Lung microvascular endothelial cell (primary cell): ENCODE measurements around the gene FAM110D. TPM values are rescaled to one million over a fixed set of nuclear protein-coding genes. Genes with fewer than 3 reads are reported as not detected.
A peak's percentile ranks its signal among the peaks of the same experiment; 100 is the strongest.

Experiments
- DNase-seq, 2 donors: peaks; one replicate each; pipeline versions ENCODE4 v3.0.0 to v3.0.0-alpha.2; 2010; ENCODE audit warnings: low read depth in 2 of 2
- total RNA-seq: library from RNA; depleted of rRNA; stranded (reverse); fragments of >200 nt; gene quantifications from 2 replicates; pipeline ENCODE4 v1.2.1, GENCODE V29; 2014

Gene FAM110D
- total RNA-seq, 1 donor from 2014 or later, result 6.0 TPM

DNA sequence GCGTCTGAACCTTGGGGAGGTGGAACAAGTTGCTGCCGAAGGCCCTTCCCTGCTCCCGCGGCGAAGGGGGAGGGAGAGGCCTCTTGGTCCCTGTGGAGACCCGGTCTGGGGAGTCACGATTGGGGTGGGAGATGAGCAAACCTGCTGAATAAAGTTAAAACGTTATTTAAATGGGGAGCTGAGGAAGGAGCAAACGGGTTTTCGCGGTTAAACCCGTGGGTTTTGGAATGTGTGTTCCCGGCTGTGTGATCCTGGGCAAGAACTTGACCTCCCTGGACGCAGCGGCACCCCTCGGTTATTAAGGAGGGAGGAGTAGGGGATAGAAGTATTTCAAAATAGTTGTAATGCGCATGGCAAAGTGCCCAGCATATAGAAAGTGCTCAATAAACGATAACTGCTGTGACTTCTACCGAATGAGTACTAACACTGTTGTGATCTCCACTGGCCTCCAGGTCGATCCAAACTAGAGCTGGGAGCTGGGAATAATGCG is 3.4 kb downstream of the FAM110D start:
- no peak for DNase-seq

- DNase-seq, result no peak
Measured at GRCh38 chr1:26163684-26164035, 4.8 kb downstream of the FAM110D start.

GRCh38 chr1:26164036-26164860 is 5.4 kb downstream of the FAM110D start:
- DNase-seq, result peak; percentile 39 to 56

DNA sequence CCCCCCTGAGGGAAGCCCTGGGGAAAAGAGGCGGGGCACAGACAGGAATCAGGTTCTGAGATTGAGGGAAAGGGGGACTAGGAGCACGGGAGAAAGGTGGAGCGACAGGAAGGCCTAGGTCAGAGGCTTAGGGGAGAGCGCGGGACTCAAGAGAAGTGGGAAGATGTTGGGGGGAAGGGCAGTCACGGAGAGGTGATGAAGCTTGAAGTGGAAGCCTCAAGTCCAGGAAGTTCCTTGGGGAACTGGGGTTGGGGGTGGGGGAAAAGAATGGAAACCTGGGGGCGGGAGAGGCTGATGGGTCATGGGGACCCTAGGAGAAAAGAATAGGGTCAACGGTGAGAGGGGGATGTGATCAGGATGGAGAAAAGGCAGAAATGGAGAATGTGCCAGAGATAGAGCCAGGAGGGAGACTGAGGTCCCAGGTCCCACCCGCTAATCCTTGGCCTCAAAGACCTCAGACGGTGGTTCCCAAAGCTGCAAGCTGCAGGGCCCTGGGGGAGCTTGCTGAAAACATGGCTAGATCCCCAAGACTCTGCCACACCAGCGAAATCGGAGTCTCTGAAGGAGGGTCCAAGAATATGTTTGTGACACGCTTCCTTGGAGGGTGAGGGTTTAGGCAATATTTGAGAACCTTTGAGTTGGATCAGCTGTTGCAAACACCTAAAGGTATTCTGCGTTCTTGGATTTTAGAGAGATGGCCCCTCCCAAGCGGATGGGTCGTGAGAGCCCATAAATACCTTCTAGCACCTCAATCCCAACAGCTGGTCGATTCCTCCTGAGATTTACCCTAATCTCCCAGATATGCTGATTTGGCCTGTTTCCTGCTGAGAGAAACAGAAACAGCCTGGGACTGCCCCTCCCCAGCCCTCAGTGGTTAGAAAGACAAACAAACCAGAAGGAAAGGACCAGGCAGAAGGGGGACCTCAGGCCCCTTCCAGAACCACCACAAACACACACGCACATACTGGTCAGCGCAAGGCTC is 6.3 kb downstream of the FAM110D start:
- DNase-seq, result no peak

- DNase-seq, result no peak
Measured at GRCh38 chr1:26166719-26167281, 7.9 kb downstream of the FAM110D start.

GRCh38 chr1:26168410-26169197 is 9.7 kb downstream of the FAM110D start, which contains the start of gene C1orf232:
C1orf232 (minus strand) TSS chr1:26168963; CDS start chr1:26168499, 464 bp downstream.
- DNase-seq, result no peak

DNA sequence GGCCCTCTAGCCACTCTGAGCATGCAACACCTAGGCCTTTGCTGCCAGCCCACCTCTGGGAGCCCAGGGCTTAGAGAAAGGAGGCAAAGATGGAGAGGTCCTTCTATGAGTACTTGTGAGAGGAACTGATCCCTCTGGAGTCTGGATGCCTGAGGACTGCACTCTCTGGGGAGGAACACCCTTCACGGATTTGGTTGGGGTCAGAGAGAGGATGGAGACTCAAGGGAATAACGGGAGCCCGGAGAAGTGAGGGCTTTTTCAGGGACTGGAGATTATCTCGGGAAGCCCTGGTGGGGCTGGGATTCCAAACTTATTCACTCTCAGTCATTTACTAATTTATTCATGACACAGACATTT is 10.3 kb downstream of the FAM110D start:
- no peak for DNase-seq

- DNase-seq, result peak; percentile 92 to 95
Measured at GRCh38 chr1:26169669-26170471, 11.0 kb downstream of the FAM110D start, which contains the start of gene ZNF593. ZNF593 (plus strand) TSS chr1:26169908; CDS start chr1:26169984, 76 bp downstream.

DNA sequence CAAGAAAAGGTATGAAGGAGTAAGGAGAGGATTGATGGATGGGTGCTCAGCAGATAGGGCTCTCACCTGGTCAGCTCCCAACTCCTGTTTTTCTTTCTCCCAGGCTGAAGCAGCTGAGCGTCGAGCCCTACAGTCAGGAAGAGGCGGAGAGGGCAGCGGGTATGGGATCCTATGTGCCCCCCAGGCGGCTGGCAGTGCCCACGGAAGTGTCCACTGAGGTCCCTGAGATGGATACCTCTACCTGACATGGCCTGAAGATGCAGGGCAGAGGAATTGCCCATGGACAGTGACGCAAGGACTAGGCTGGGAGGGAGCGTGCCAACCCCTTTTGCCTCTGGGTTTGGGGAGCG is 11.6 kb downstream of the FAM110D start:
- DNase-seq, result peak in 1 of 2 donors; percentile 16

- DNase-seq, result no peak
Measured at GRCh38 chr1:26171084-26172072, 12.5 kb downstream of the FAM110D start, which contains the start of gene ZNF593OS. ZNF593OS (minus strand) TSS chr1:26171832; CDS start chr1:26171661, 171 bp downstream.

DNA sequence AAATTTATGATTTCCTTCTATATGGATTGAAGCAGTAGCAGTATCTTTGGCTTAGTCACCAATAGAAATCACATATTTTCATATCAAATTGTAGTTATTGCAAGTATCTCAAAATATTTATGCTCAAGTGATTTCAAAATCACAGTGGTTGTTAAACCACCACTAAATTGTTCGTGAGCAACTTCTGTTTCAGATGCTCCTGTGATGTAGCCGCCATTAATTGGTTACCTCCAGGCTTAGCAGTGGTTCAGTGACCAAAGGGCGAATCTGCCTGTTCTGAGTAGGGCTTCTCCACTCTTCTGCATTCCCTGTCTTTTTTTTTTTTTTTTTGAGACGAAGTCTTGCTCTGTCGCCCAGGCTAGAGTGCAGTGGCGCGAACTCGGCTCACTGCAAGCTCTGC is 16.5 kb downstream of the FAM110D start:
- no peak for DNase-seq

GRCh38 chr1:26177182-26177684 is 18.4 kb downstream of the FAM110D start, which contains the start of gene CNKSR1:
CNKSR1 (plus strand) TSS chr1:26177491; CDS start chr1:26177548, 57 bp downstream.
- DNase-seq, result no peak

GRCh38 chr1:26180010-26180506 is 21.2 kb downstream of the FAM110D start:
- no peak for DNase-seq

DNA sequence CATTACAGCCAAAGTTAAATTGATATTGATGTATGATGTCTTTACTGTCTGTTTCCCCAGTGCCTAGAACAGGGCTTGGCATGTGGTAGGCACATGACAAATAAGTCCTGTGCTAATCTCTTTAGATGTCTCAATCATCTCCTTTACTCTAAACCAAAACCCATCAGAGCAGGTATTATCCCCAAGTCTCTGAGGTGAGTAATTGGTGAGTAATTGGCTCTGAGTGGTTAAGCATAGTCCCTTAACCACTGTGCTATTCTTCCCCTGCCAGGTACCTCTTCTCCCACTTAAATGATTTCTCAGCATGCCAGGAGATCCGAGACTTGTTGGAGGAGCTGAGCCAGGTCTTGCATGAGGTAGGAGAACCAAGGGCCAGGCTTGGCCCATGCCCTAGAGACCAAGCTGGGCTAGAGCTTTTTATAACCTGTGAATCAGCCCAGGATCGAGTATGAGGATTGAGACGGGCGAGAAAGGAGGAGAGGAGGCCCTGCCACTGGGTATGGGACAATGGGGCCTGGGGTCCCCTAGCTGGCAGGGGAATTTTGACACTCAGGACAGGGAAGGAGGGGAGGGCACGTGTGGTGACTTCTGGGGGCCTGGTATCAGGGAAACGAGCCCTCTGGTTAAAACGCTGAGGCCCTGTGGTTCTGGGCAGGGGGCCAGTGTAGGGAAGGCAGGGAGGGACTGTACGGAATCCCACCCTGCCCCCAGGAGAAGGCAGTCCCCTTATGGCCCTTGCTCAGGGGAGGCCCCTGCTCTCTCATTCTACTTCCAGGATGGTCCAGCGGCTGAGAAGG is 22.9 kb downstream of the FAM110D start:
- DNase-seq, result no peak

GRCh38 chr1:26182383-26182696 is 23.5 kb downstream of the FAM110D start:
- DNase-seq, result no peak

DNA sequence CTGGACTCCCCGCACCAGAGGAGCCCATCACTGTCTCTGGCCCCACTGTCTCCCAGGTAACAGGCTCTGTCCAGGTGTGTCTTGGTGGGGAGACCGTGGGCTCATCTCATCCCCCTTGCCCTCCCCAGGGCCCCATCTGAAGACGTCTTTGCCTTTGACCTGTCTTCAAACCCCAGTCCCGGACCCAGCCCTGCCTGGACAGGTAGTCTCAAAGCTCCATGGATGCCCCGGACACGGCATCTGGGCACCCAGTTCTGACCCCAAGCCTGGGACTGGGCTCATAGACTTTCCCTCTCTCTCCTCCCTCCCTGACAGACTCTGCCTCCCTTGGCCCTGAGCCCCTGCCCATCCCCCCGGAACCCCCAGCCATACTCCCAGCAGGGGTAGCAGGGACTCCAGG is 25.2 kb downstream of the FAM110D start:
- no peak for DNase-seq

GRCh38 chr1:26184883-26185282 is 26.0 kb downstream of the FAM110D start:
- DNase-seq, result no peak

DNA sequence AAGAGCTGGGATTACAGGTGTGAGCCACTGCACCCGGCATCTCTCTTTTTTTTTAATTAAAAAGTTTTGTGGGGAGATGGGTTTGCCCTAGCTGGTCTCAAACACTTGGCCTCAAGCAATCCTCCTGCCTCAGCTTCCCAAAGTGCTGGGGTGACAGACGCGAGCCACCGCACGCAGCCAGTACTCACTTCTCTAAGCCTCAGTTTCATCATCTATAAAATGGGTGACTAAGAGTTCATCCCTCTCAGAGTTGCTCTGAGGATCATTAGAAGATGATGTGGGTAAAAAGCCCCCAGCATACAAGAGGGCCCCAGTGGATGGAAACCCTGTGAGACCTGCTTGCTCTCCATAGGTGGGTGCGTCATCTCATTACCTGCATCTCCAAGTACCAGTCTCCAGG is 29.0 kb downstream of the FAM110D start:
- DNase-seq, result no peak
